H1 (cell line): ENCODE data around the gene CIB4. TPM values are rescaled to one million over a fixed set of nuclear protein-coding genes. Genes with fewer than 3 reads are reported as not detected.

Experiments used
- CTCF ChIA-PET: fragments of 300-600 bp; sonication (Branson Sonifier 250); formaldehyde crosslinking; loops from one replicate; lab custom pipeline; 2021; ENCODE audit not compliant: partially characterized antibody; lab: Charles Lee
- POLR2A ChIA-PET: fragments of 300-600 bp; sonication (Branson Sonifier 250); formaldehyde crosslinking; loops from one replicate; lab custom pipeline; 2021; ENCODE audit warnings: inconsistent platforms; ENCODE audit not compliant: partially characterized antibody; lab: Charles Lee
- DNase-seq, 2 experiments: peaks; one replicate each; pipeline versions ENCODE4 v3.0.0 to v3.0.0-alpha.2; 2010 to 2022; ENCODE audit warnings: low spot score in 2 of 2, low read depth in 1 of 2, mixed read lengths in 1 of 2
- FAIRE-seq: peaks from 2 replicates; lab custom pipeline; 2011; peaks lifted over from hg19 to GRCh38; lab: Jason Lieb, UNC
- H2AFZ ChIP-seq: 2 replicates; pipeline ENCODE4 v1.8.1; 2012; ENCODE audit warnings: low read length, inconsistent platforms
- H2AK5ac ChIP-seq: 2 replicates; pipeline ENCODE4 v1.6.1; 2013; ENCODE audit warnings: low read depth, low read length
- H2BK120ac ChIP-seq: replicated peaks from 2 replicates; pipeline ENCODE3; 2013; ENCODE audit warnings: low read depth, low read length, inconsistent platforms
- H2BK12ac ChIP-seq: 2 replicates; pipeline ENCODE4 v1.6.1; 2013; ENCODE audit warnings: low read depth, low read length
- H2BK15ac ChIP-seq: 2 replicates; pipeline ENCODE4 v1.6.1; 2013; ENCODE audit warnings: low read length
- H2BK20ac ChIP-seq: 2 replicates; pipeline ENCODE4 v1.6.1; 2013; ENCODE audit warnings: low read length
- H2BK5ac ChIP-seq: 2 replicates; pipeline ENCODE4 v1.6.1; 2013; ENCODE audit warnings: low read depth, low read length
- H3K14ac ChIP-seq: 2 replicates; pipeline ENCODE4 v1.6.1; 2013; ENCODE audit warnings: inconsistent platforms; ENCODE audit not compliant: insufficient read length
- H3K18ac ChIP-seq: 2 replicates; pipeline ENCODE4 v1.6.1; 2013; ENCODE audit warnings: low read length; ENCODE audit errors: extremely low read depth
- H3K23ac ChIP-seq: 2 replicates; pipeline ENCODE4 v1.6.1; 2013; ENCODE audit warnings: inconsistent platforms; ENCODE audit not compliant: insufficient read length
- H3K23me2 ChIP-seq: 2 replicates; pipeline ENCODE4 v1.6.1; 2013; ENCODE audit warnings: low read depth, low read length
- H3K27ac ChIP-seq: 2 replicates; pipeline ENCODE4 v1.6.1; 2011; ENCODE audit warnings: low read depth, low read length, inconsistent platforms
- H3K27me3 ChIP-seq, 4 experiments: replicated peaks in 1 of 4; 1 replicate in 1 of 4; 2 replicates in 3 of 4; pipeline versions ENCODE4 v1.6.1 to v1.8.1; 2011 to 2013; ENCODE audit warnings: low read length in 3 of 4, mild to moderate bottlenecking in 3 of 4, inconsistent platforms in 2 of 4, mixed read lengths in 2 of 4, moderate library complexity in 1 of 4; ENCODE audit not compliant: control insufficient read depth in 3 of 4, insufficient read depth in 3 of 4; ENCODE audit errors: extremely low read depth in 1 of 4
- H3K36me3 ChIP-seq, 4 experiments: 2 replicates each; pipeline versions ENCODE4 v1.6.1 to v1.8.1; 2011 to 2013; ENCODE audit warnings: mild to moderate bottlenecking in 4 of 4, low read length in 3 of 4, moderate library complexity in 2 of 4, control low read depth in 1 of 4, inconsistent platforms in 1 of 4; ENCODE audit not compliant: insufficient read depth in 4 of 4, control insufficient read depth in 2 of 4
- H3K4ac ChIP-seq: replicated peaks from 2 replicates; pipeline ENCODE3; 2013; ENCODE audit warnings: low read length, low read depth, mixed read lengths, inconsistent platforms; ENCODE audit not compliant: insufficient read length
- H3K4me1 ChIP-seq, 4 experiments: replicated peaks in 1 of 4; 1 replicate in 1 of 4; 2 replicates in 3 of 4; pipeline versions ENCODE4 v1.6.1 to v1.8.1; 2011 to 2013; ENCODE audit warnings: low read length in 3 of 4, inconsistent platforms in 2 of 4, mixed read lengths in 1 of 4; ENCODE audit not compliant: insufficient read depth in 4 of 4, control insufficient read depth in 3 of 4
- H3K4me2 ChIP-seq, 2 experiments: 2 replicates each; pipeline versions ENCODE4 v1.6.1 to v1.8.1; 2011 to 2013; ENCODE audit warnings: low read depth in 2 of 2, low read length in 2 of 2, control low read depth in 1 of 2, inconsistent platforms in 1 of 2, mild to moderate bottlenecking in 1 of 2; ENCODE audit not compliant: insufficient read depth in 1 of 2
- H3K4me3 ChIP-seq, 4 experiments: fragments of 200-600, 300-600 bp in 1 of 4; sonication (generic), shearing (Covaris generic), sonication (Bioruptor Twin) in 1 of 4; 2 replicates each; pipeline versions ENCODE4 v1.5.1 to v1.8.1; 2011 to 2016; ENCODE audit warnings: low read length in 4 of 4, low read depth in 3 of 4, control low read depth in 2 of 4, inconsistent platforms in 2 of 4, mild to moderate bottlenecking in 2 of 4, mixed read lengths in 1 of 4, moderate library complexity in 1 of 4; ENCODE audit not compliant: insufficient read depth in 2 of 4; ENCODE audit errors: extremely low read depth in 1 of 4
- H3K56ac ChIP-seq: replicated peaks from 2 replicates; pipeline ENCODE3; 2013; ENCODE audit warnings: low read depth, mild to moderate bottlenecking, mixed read lengths, low read length, inconsistent platforms; ENCODE audit not compliant: insufficient read length
- H3K79me1 ChIP-seq: 2 replicates; pipeline ENCODE4 v1.6.1; 2013; ENCODE audit warnings: low read depth, low read length, control low read depth
- H3K79me2 ChIP-seq, 2 experiments: 2 replicates each; pipeline versions ENCODE4 v1.6.1 to v1.8.1; 2012 to 2013; ENCODE audit warnings: low read length in 2 of 2, mild to moderate bottlenecking in 2 of 2, inconsistent platforms in 1 of 2; ENCODE audit not compliant: insufficient read depth in 2 of 2, control insufficient read depth in 1 of 2
- H3K9ac ChIP-seq, 4 experiments: replicated peaks in 1 of 4; 1 replicate in 1 of 4; 2 replicates in 3 of 4; pipeline versions ENCODE4 v1.6.1 to v1.8.1; 2011 to 2013; ENCODE audit warnings: low read depth in 3 of 4, low read length in 3 of 4, control low read depth in 2 of 4, mild to moderate bottlenecking in 2 of 4, moderate library complexity in 2 of 4, inconsistent platforms in 1 of 4; ENCODE audit errors: extremely low read depth in 1 of 4
- H3K9me3 ChIP-seq, 2 experiments: 2 replicates each; pipeline versions ENCODE4 v1.6.1 to v1.8.1; 2012 to 2013; ENCODE audit warnings: mild to moderate bottlenecking in 2 of 2, moderate library complexity in 2 of 2, control low read depth in 1 of 2, inconsistent platforms in 1 of 2, low read depth in 1 of 2, low read length in 1 of 2, mixed read lengths in 1 of 2; ENCODE audit not compliant: insufficient read depth in 2 of 2
- H4K20me1 ChIP-seq, 2 experiments: replicated peaks in 1 of 2; 2 replicates each; pipeline versions ENCODE3 to v1.8.1; 2011 to 2013; ENCODE audit warnings: inconsistent platforms in 2 of 2, low read length in 2 of 2, mild to moderate bottlenecking in 1 of 2; ENCODE audit not compliant: insufficient read depth in 2 of 2, control insufficient read depth in 1 of 2
- H4K5ac ChIP-seq: 2 replicates; pipeline ENCODE4 v1.6.1; 2013; ENCODE audit warnings: low read length, low read depth, mixed read lengths, inconsistent platforms; ENCODE audit not compliant: insufficient read length
- H4K8ac ChIP-seq: 2 replicates; pipeline ENCODE4 v1.8.0; 2013; ENCODE audit warnings: mild to moderate bottlenecking, moderate library complexity, low read length, inconsistent platforms; ENCODE audit not compliant: insufficient read depth; ENCODE audit errors: extremely low read depth
- H4K91ac ChIP-seq: replicated peaks from 2 replicates; pipeline ENCODE3; 2013; ENCODE audit warnings: low read length, mixed read lengths, inconsistent platforms; ENCODE audit not compliant: insufficient read length
- CEBPB ChIP-seq: IDR thresholded peaks from 2 replicates; pipeline ENCODE4 v1.6.1; 2012; ENCODE audit warnings: low read depth, low read length
- KDM5A ChIP-seq: fragments of 200-600 bp; IDR thresholded peaks from 2 replicates; pipeline ENCODE4 v1.7.1; 2012; ENCODE audit warnings: mild to moderate bottlenecking, low read length, inconsistent platforms, mixed read lengths
- WGBS, 2 experiments: shearing (Covaris generic) in 1 of 2; methylation state at CpG; one replicate each; pipeline versions ENCODE4 v1.1.6 to v1.1.7; 2013 to 2015; ENCODE audit warnings: low lambda C conversion rate in 2 of 2, mixed read lengths in 2 of 2, inconsistent platforms in 1 of 2, low coverage in 1 of 2, missing lambda C conversion rate in 1 of 2; ENCODE audit not compliant: insufficient replicate concordance in 2 of 2, insufficient coverage in 1 of 2, insufficient read length in 1 of 2; ENCODE audit errors: extremely low coverage in 1 of 2, missing lambda C conversion rate in 1 of 2; 5-methylcytosine and 5-hydroxymethylcytosine counted together
- polyA plus RNA-seq, 7 experiments: library from polyadenylated mRNA; depleted of rRNA in 3 of 7; stranded (reverse) in 5 of 7; unstranded in 2 of 7; fragments of >200 nt in 5 of 7; fragments of 200-250 nt in 2 of 7; gene quantifications; 1 replicate in 5 of 7; 2 replicates in 1 of 7; 4 replicates in 1 of 7; pipeline versions ENCODE4 v1.2.1 to v1.2.3, GENCODE V29; 2011 to 2013; ENCODE audit warnings: missing spikeins in 2 of 7, mixed read lengths in 2 of 7
- total RNA-seq: library from RNA; stranded (reverse); fragmentation: NEBNext Ultra II Directional; extraction: Animal tissue kit (Norgen Biotek cat#: 25700); gene quantifications from 2 replicates; pipeline ENCODE4 v1.2.1, GENCODE V29; 2021

The CIB4 gene
- total and polyA plus RNA-seq, 2 of the 8 experiments (the other 6 are each of a cell fraction or from before 2014, with no cell fraction given): not detected

DNA sequence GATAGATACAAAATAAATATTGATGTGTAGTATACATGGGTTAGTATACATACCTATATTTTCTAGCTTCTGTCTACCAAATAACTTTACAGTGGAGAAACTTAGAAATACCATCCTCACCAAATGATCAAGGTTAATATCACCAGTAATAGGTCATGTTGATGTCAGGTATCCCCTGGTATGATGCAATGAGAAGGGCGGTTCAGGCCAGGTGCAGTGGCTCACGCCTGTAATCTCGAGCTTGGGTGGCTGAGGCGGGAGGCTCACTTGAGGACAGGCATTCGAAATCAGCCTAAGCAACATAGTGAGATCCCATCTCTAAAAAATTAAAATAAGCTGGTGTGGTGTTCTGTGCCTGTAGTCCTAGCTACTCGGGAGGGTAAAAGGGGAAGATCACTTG lies 38.6 kb downstream of the CIB4 start:
- FAIRE-seq (no peak), DNase-seq (no peak)
- Histone ChIP-seq H2AFZ (no peak overlapping the region), H3K4ac (no peak overlapping the region), H4K91ac (no peak overlapping the region), H3K27me3 (no peaks in the 10 kb centered on the region), H3K79me1 (no peaks in the 10 kb centered on the region), H2BK20ac (no peak overlapping the region), H3K23ac (no peak overlapping the region), H3K27ac (no peak overlapping the region), H2BK5ac (no peak overlapping the region), H2AK5ac (no peak overlapping the region), H2BK12ac (no peak overlapping the region), H3K9ac (no peak overlapping the region), H3K9me3 (no peaks in the 10 kb centered on the region), H2BK15ac (no peak overlapping the region), H2BK120ac (no peak overlapping the region), H3K18ac (no peak overlapping the region), H3K4me3 (no peak overlapping the region), H3K4me1 (no peaks in the 10 kb centered on the region; a peak in 1 of 7 replicates), H3K56ac (no peak overlapping the region), H4K5ac (no peak overlapping the region), H3K14ac (no peak overlapping the region), H3K23me2 (no peaks in the 10 kb centered on the region), H3K36me3 (no peaks in the 10 kb centered on the region), H3K79me2 (no peaks in the 10 kb centered on the region), H3K4me2 (no peak overlapping the region), H4K20me1 (no peaks in the 10 kb centered on the region), H4K8ac (no peak overlapping the region)
- ChIA-PET POLR2A (interaction anchor here (1.6 kb wide), 1 partner anchor 10 kb away, joined by 3 read pairs; no protein-coding TSS in a partner anchor), CTCF (interaction anchor here (0.6 to 17.4 kb wide), 7 partner anchors 9 to 140 kb away, joined by 3 to 367 read pairs (median 3); no protein-coding TSS in a partner anchor)
- TF ChIP-seq CEBPB (peak; percentile 49; the same call in 1 of the 2 replicates), KDM5A (no peak)
- 82% methylated on average over 6 of the region's 6 CpGs; no CpG with 5 or more reads in 1 of the 2 experiments for whole genome bisulfite sequencing, 2 experiments
